C4-2B (cell line): ENCODE measurements around the gene NCOA6.

ENCODE experiments used
- ZFX ChIP-seq: fragments of 450-650 bp; IDR thresholded peaks from 2 replicates; pipeline ENCODE4 v1.6.1; 2017
- TF ChIP-seq, protein P1 (sequence below): fragments of 450-650 bp; conservative IDR thresholded peaks from 2 replicates; pipeline ENCODE4 v1.5.1; 2017; ENCODE audit warnings: mild to moderate bottlenecking

DNA sequence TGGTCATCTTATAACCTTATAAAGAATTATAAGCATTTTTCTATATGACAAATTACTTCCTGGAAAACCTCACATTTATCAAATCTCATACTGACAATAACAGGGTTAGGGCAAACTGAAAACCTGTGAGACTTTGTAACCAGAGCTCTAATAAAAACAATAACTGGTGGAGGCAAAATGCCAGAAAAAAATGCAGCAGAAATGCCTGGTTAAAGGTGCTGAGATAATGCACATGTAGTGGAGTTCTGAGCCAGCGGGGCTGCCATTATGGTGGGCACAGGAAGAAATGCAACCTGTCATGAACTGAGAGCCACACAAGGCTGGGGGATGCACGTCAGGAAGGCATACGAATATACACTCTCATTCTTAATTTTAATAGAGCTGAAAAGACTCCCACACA lies 53.0 kb downstream of the NCOA6 start:
- TF ChIP-seq, protein P1, sequence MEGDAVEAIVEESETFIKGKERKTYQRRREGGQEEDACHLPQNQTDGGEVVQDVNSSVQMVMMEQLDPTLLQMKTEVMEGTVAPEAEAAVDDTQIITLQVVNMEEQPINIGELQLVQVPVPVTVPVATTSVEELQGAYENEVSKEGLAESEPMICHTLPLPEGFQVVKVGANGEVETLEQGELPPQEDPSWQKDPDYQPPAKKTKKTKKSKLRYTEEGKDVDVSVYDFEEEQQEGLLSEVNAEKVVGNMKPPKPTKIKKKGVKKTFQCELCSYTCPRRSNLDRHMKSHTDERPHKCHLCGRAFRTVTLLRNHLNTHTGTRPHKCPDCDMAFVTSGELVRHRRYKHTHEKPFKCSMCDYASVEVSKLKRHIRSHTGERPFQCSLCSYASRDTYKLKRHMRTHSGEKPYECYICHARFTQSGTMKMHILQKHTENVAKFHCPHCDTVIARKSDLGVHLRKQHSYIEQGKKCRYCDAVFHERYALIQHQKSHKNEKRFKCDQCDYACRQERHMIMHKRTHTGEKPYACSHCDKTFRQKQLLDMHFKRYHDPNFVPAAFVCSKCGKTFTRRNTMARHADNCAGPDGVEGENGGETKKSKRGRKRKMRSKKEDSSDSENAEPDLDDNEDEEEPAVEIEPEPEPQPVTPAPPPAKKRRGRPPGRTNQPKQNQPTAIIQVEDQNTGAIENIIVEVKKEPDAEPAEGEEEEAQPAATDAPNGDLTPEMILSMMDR = no peak
- TF ChIP-seq ZFX = no peak
